ENCODE measurements around the gene CENPV.

DNA sequence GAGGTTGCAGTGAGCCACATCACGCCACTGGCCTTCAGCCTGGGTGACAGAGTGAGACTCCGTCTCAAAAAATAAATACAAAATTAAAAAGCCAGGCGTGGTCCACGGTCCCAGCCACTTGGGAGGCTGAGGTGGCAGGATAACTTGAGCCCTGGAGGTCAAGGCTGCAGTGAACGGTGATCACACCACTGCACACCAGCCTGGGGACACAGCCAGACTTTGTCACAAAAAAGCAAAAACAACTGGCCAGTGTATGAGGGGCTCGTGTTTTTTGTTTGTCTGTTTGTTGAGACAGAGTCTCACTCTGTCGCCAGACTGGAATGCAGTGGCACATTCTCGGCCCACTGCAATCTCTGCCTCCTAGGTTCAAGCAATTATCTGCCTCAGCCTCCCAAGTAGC, 26.4 kb upstream of the CENPV start:
- TF ChIP-seq, protein P1, sequence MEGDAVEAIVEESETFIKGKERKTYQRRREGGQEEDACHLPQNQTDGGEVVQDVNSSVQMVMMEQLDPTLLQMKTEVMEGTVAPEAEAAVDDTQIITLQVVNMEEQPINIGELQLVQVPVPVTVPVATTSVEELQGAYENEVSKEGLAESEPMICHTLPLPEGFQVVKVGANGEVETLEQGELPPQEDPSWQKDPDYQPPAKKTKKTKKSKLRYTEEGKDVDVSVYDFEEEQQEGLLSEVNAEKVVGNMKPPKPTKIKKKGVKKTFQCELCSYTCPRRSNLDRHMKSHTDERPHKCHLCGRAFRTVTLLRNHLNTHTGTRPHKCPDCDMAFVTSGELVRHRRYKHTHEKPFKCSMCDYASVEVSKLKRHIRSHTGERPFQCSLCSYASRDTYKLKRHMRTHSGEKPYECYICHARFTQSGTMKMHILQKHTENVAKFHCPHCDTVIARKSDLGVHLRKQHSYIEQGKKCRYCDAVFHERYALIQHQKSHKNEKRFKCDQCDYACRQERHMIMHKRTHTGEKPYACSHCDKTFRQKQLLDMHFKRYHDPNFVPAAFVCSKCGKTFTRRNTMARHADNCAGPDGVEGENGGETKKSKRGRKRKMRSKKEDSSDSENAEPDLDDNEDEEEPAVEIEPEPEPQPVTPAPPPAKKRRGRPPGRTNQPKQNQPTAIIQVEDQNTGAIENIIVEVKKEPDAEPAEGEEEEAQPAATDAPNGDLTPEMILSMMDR (IDR thresholded peaks at IDR 0.05; ENCODE audit: poor library complexity), result no peak
- no peak for TF ChIP-seq EZH2 (IDR thresholded peaks at IDR 0.05; ENCODE audit: borderline replicate concordance)
- no peak for TF ChIP-seq EZH2phosphoT487 (IDR thresholded peaks at IDR 0.05; ENCODE audit: low read depth, severe bottlenecking, unreplicated experiment)
